Gastrocnemius medialis (tissue), 4 donors: Measurements from ENCODE around the gene RELA.

Experiments used
- POLR2A ChIP-seq, 2 donors: fragments of 450-650 bp; IDR thresholded peaks; one replicate each; pipeline ENCODE4 v1.6.1; 2017; ENCODE audit warnings: antibody characterized with exemption in 2 of 2, mild to moderate bottlenecking in 2 of 2, moderate library complexity in 2 of 2
- TF ChIP-seq, protein P1 (sequence below), 5 experiments: fragments of 450-650 bp in 3 of 5; fragments of 200-600 bp in 2 of 5; sonication (generic) in 2 of 5; IDR thresholded peaks in 4 of 5; conservative IDR thresholded peaks in 1 of 5; 1 replicate in 4 of 5; 2 replicates in 1 of 5; pipeline ENCODE4 v1.5.1; 2016 to 2019; ENCODE audit warnings: antibody characterized with exemption in 5 of 5, mild to moderate bottlenecking in 3 of 5, moderate library complexity in 3 of 5

- TF ChIP-seq, protein P1, sequence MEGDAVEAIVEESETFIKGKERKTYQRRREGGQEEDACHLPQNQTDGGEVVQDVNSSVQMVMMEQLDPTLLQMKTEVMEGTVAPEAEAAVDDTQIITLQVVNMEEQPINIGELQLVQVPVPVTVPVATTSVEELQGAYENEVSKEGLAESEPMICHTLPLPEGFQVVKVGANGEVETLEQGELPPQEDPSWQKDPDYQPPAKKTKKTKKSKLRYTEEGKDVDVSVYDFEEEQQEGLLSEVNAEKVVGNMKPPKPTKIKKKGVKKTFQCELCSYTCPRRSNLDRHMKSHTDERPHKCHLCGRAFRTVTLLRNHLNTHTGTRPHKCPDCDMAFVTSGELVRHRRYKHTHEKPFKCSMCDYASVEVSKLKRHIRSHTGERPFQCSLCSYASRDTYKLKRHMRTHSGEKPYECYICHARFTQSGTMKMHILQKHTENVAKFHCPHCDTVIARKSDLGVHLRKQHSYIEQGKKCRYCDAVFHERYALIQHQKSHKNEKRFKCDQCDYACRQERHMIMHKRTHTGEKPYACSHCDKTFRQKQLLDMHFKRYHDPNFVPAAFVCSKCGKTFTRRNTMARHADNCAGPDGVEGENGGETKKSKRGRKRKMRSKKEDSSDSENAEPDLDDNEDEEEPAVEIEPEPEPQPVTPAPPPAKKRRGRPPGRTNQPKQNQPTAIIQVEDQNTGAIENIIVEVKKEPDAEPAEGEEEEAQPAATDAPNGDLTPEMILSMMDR (IDR thresholded peaks at IDR 0.05 in 4 of 5, conservative IDR thresholded peaks at IDR 0.05 in 1 of 5), result no peak
- TF ChIP-seq POLR2A (IDR thresholded peaks at IDR 0.05), result no peak
Measured at GRCh38 chr11:65634905-65635731, 27.6 kb downstream of the RELA start.
